GM12878 (cell line): Measurements from ENCODE around the gene USH1C.

ENCODE experiments used
- ESRRA ChIP-seq: IDR thresholded peaks from 2 replicates; pipeline ENCODE4 v1.6.1; 2012; ENCODE audit warnings: mild to moderate bottlenecking, low read length, improper control_type of control experiment
- POLR2A ChIP-seq: IDR thresholded peaks from 2 replicates; pipeline ENCODE4 v1.6.1; 2011; ENCODE audit warnings: low read depth, mild to moderate bottlenecking, low read length
- TCF12 ChIP-seq: IDR thresholded peaks from 2 replicates; pipeline ENCODE4 v1.6.1; 2011; ENCODE audit warnings: low read depth, mild to moderate bottlenecking, low read length

DNA sequence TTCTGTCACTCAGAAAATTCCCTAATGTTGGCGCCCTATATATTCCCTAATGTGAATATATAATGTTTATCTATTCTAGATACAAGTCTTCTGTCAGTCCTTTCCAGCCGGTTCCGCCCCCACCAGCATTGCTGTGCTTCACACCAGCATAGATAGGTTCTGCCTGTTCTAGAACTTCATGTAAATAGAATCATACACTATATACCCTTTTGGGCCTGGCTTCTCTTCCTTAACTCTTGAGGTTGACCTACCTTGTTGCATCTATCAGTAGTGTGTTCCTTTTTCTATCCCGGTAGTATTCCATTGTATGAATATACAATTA is 37.5 kb upstream of the USH1C start:
- TF ChIP-seq POLR2A (no peak), ESRRA (no peak), TCF12 (no peak)
